Prostate gland (tissue), 2 donors: ENCODE results near the gene FLNC.

Experiments
- CTCF ChIP-seq, 4 experiments: fragments of 200-600 bp in 2 of 4; fragments of 450-650 bp in 2 of 4; sonication (generic) in 2 of 4; IDR thresholded peaks; 1 replicate in 3 of 4; 2 replicates in 1 of 4; pipeline ENCODE4 v1.5.1; 2016 to 2019; ENCODE audit warnings: antibody characterized with exemption in 4 of 4, mild to moderate bottlenecking in 2 of 4, moderate library complexity in 2 of 4
- POLR2AphosphoS5 ChIP-seq: sonication (generic); formaldehyde crosslinking; IDR thresholded peaks from one replicate; pipeline ENCODE4 v1.6.1; 2017; ENCODE audit warnings: antibody characterized with exemption

DNA sequence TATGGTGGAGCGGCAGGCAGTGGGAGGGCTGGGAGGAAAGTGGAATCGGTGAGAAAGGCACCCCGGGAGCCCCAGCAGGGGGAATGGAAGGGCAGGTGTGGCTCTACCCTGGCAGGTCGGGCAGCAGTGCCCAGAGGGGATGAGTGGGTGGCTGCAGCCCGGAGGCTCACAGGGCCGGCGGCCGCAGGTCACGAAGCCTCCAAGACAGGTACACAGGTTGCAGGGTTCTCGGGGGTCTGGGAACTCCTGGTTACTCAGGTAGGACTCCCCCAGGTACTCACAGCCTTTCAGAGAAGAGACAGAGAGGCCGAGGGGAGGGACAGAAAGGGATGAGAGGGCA, 58.5 kb downstream of the FLNC start:
- no peak for TF ChIP-seq POLR2AphosphoS5
- TF ChIP-seq CTCF (IDR thresholded peaks at IDR 0.05), result no peak
